ENCODE measurements around the gene PANX2.

The PANX2 gene

DNA sequence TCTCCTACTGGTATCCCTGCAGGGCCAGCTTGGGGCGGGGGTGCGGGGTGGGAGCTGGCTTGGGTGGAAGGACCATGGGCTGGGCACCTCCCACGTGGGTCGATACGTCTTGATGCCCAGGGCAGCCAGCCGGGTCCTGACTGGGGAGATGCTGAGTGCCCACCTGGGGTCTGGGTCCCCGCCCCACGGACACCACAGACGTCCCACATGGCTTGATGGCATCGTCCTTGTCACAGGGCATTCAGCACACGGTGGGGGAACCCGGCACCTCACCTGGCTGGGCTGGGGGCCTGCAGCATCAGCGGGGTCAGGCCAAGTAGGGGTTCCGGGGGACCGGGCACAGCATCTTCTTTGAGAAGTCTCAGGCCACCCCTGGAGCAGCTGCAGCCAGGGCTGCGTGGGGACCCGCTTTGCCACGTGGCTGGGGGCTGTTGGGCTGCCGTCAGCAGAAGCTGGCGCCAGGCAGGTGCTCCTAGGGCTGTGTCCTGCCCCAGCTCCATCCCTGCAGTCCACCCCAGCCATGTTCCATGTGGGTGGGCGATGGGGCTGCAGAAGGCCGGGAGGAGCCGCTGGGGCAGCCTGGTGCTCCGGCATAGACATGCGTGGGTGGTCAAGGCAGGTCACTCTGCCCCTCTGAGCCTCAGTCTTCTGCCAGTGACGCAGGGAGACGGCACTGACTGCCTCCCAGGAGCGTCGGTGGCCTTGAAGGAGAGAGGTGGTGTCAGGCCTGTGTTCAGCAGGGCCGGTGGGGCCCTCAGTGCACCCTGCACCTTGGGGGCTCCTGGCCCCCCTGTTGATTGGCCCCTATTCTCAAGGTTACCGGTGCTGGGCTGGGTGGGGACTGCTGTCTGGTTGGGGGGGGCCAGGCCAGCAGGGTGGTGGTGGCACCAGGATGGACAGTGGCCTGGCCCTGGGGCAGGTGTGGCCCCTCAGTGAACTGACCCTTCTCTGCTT, 38.7 kb downstream of the PANX2 start:
- DNase-seq, result no peak
- TF ChIP-seq POLR2A (IDR thresholded peaks at IDR 0.05; ENCODE audit: low read length) (peak; percentile 15), GATA1 (IDR thresholded peaks at IDR 0.05; ENCODE audit: low read depth, low read length) (no peak)

DNA sequence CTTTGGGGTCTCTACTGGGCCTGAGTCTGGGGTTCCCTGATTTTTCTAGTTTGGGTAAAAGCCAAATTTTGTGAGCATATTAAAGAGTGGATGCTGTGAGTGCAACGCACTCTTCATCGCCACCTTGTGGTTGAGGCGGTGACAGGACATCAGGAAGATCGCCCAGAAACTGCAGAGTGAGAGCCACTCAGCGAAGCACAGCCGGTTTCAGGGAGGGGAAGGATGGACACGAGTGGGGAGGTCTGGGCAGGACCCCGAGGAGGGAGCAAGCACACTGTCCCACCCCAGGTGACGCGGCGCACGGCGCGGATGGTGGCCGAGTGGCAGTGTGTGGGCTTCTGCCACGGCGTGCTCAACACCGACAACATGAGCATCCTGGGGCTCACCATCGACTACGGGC, 39.4 kb downstream of the PANX2 start:
- TF ChIP-seq POLR2A (IDR thresholded peaks at IDR 0.05; ENCODE audit: low read length) (no peak), GATA1 (IDR thresholded peaks at IDR 0.05; ENCODE audit: low read depth, low read length) (no peak)
- peak; percentile 71 to 83 for DNase-seq

DNA sequence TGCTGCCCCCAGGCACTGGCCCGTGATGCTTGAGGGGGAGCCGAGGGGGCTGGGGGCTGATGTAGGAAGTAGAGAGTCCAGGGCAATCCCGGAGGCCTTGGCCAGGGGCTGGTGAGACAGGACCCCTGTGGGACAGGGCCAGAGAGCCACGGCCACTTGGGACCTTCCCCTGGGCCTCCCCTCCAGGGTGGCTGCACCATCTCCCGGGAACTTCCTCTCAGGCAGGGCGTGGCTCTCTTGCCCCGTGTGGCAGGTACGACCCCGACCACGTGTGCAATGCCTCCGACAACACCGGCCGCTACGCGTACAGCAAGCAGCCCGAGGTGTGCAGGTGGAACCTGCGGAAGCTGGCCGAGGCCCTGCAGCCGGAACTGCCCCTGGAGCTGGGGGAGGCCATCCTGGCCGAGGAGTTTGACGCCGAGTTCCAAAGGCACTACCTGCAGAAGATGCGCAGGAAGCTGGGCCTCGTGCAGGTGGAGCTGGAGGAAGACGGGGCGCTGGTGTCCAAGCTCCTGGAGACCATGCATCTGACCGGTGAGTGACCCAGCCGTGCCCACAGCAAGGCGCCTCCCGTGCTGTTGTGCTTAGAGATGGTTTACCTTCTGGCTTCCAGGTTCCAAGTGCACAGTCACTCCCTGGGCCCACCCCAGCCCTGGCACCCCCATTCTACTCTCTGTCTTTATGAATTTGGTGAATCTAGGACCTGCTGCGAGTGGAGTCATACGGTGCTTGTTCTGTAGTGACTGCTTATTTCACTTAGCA, 40.0 kb downstream of the PANX2 start:
- no peak for DNase-seq
- TF ChIP-seq POLR2A (IDR thresholded peaks at IDR 0.05; ENCODE audit: low read length) (no peak), GATA1 (IDR thresholded peaks at IDR 0.05; ENCODE audit: low read depth, low read length) (no peak)

DNA sequence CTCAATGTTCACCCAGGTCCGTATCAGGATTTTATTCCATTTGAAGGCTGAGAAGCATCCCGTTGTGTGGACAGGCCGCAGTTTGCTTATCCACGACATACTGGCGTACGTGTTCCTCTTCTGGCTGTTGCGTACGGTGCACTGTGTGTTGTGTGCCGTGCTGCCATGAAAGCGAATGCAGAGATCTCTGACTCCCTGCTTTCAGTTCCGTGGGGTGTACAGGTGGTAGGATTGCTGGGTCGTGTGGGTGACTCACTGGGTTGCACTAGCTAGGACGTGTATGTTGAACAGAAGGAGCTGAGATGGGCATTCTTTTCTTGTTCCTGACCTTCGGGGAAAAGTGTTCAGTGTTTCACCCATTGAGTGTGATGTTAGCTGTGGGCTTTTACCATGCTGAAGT, 40.6 kb downstream of the PANX2 start:
- no peak for TF ChIP-seq GATA1 (IDR thresholded peaks at IDR 0.05; ENCODE audit: low read depth, low read length)
- no peak for DNase-seq

DNA sequence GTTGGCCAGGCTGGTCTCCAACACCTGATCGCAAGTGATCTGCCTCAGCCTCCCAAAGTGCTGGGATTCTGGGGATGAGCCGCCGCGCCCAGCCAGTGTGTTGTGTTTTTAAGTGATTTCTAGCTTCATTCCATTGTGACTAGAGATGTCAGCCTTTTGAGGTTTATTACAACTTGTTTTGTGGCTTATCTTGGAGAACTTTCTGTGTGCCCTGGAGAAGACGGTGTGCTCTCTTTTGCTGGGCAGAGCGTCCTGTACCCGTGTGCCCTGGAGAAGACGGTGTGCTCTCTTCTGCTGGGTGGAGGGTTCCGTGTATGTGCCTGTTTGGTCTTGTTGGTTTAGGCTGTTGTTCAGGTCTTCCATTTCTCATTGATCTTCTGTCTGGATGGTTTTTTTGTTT, 42.7 kb downstream of the PANX2 start:
- no peak for DNase-seq
- no peak for TF ChIP-seq GATA1 (IDR thresholded peaks at IDR 0.05; ENCODE audit: low read depth, low read length)

DNA sequence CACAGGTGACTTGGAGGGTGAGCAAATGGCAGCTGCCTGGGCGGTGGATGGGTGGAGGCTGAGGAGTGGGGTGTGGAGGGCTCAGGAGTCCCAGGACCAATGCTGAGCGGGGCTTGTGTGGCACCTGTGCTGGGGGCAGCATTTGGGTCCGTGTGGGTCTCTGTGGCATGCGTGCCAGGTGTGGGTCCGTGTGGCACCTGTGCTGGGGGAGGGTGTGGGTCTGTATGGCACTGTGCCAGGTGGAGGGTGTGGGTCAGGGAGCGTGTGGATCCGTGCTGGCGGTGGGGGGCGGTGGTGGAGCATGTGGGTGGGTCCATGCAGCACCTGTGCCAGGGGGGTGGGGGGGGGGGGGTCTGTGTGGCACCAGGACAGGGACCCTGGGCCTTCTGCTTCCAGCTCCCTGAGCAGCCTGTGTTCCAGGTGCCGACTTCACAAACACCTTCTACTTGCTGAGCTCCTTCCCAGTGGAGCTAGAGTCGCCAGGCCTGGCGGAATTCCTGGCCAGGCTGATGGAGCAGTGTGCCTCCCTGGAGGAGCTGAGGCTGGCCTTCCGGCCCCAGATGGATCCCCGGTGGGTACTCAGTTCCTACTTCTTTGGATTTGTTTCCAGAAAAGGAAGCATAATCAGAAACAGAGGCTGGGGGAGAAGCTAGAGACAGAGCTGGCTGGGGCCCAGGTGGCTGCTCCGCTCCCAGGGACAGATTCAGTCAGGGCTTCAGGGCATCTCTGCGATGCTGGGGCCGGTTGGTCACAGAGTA, 44.9 kb downstream of the PANX2 start:
- DNase-seq, result no peak
- TF ChIP-seq POLR2A (IDR thresholded peaks at IDR 0.05; ENCODE audit: low read length) (no peak), GATA1 (IDR thresholded peaks at IDR 0.05; ENCODE audit: low read depth, low read length) (no peak)

DNA sequence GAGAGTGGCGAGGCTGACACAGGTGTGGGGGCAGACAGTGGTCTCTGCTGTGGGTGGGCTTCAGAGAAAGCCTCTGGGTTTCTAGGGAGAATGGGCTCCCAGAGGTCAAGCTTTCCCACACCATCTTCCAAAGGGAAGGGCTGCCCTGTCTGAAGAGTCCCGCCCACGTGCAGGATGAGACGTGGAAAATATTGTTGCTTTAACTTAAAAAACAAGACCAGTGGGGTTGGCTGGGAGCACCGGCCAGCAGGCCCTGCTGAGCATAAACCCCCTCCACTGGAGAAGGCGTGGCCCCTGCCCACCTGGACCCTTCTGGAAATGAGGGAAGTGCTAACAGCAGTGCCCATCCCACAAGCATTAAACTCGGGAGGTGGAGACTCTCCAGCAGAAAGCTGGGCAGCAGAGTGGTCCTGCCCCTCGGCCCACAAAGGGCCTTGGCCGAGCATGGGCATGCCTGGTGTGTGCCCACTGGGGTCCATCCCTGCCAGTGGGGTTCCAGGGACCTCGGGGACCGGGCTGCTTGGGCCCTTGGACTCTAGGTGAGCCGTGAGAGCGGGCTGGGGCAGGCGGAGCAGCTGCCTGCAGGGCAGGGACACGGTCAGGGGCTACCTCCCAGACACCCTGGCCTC, 45.6 kb downstream of the PANX2 start:
- no peak for DNase-seq
- TF ChIP-seq GATA1 (IDR thresholded peaks at IDR 0.05; ENCODE audit: low read depth, low read length), result no peak
- TF ChIP-seq POLR2A (IDR thresholded peaks at IDR 0.05; ENCODE audit: low read length), result no peak

DNA sequence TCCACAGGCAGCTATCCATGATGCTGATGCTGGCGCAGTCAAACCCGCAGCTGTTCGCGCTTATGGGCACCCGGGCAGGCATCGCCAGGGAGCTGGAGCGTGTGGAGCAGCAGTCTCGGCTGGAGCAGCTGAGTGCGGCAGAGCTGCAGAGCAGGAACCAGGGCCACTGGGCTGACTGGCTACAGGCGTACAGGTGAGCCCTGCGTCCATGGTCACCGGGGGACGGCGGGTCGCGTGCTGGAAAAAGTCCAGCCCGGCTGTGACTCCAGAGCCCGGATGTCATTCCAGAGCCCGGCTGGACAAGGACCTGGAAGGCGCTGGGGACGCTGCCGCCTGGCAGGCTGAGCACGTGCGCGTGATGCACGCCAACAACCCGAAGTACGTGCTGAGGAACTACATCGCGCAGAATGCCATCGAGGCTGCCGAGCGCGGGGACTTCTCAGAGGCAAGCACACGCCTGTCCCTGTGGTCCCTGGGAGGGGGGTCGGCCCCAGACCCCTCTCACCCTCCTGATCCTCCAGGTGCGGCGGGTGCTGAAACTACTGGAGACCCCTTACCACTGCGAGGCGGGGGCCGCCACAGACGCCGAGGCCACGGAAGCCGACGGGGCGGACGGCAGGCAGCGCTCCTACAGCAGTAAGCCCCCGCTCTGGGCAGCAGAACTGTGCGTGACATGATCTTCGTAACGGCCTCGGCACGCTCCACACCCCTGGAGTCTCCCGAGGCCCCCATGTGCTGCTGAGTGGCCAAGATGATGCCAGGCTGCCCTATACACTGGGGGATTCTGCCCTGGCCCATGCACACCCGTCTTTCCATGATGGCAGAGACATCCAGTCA, 46.4 kb downstream of the PANX2 start:
- no peak for TF ChIP-seq GATA1 (IDR thresholded peaks at IDR 0.05; ENCODE audit: low read depth, low read length)
- no peak for TF ChIP-seq POLR2A (IDR thresholded peaks at IDR 0.05; ENCODE audit: low read length)
- no peak for DNase-seq

DNA sequence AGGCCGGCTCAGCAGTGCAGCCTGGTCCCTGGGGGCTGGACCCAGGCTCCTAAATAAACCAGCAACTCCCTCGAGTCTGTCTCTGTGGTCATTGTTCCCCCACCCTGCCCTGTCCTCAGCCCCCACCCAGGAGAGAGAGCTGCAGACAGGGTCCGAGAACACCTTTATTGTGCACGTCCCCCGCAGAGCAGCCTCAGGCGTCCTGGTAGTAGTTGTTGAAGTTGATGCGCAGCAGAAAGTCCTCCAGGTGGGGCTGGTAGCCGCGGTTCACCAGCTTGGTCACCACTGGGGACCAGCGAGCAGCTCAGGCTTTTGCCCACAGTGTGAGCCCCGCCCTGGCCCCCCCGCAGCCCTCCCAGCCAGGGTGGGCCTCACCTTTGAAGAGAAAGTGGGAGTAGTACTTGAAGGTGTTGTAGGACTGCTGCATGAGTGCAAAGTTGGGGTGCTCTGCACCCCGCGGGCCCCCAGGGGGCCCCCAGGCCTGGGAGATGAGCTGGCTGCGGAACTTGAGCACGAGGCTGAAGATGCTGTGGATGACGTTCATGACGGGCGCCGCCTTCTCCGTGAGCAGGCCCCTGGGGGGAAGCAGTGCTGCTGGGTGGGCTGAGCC, 47.1 kb downstream of the PANX2 start:
- DNase-seq, result no peak
- TF ChIP-seq GATA1 (IDR thresholded peaks at IDR 0.05; ENCODE audit: low read depth, low read length) (no peak), POLR2A (IDR thresholded peaks at IDR 0.05; ENCODE audit: low read length) (no peak)

DNA sequence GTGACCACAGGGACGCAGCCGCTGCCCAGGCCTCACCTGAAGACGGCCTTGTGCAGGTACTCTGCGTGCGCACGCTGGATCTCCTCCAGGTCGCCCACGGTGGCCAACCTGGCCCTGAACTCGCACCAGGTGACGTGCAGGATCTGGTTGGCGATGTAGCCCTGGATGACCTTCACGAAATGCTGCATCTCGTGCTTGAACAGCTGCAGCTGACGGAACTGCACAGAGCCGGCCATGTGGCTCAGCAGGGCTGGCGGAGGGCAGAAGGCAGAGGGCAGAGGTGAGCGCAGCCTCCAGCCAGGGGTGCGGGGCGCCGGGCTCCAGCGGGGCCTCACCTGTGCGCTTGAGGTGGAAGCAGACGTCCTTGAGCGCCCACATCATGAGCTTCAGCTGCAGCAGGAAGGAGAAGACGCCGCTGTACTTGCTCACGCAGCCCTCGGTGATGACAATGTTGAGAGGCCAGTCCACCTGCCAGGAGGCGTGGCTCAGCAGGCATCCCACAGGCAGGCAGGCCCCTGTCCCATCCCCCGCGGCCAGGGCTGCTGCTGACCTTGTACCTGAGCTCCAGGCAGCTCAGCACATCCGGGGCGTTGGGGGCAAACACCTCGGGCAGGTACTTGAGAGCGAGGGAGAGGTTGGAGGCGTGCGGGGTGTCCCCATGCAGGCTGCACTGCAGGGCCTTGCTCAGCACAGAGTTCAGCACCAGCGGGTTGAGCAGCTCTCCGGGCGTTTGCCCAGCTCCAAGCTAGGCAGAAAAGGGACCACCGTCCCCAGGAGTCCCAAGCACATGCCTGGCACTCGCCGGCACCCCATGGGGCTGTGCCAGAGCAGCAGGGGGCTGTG, 47.8 kb downstream of the PANX2 start:
- no peak for TF ChIP-seq GATA1 (IDR thresholded peaks at IDR 0.05; ENCODE audit: low read depth, low read length)
- no peak for TF ChIP-seq POLR2A (IDR thresholded peaks at IDR 0.05; ENCODE audit: low read length)
- no peak for DNase-seq

DNA sequence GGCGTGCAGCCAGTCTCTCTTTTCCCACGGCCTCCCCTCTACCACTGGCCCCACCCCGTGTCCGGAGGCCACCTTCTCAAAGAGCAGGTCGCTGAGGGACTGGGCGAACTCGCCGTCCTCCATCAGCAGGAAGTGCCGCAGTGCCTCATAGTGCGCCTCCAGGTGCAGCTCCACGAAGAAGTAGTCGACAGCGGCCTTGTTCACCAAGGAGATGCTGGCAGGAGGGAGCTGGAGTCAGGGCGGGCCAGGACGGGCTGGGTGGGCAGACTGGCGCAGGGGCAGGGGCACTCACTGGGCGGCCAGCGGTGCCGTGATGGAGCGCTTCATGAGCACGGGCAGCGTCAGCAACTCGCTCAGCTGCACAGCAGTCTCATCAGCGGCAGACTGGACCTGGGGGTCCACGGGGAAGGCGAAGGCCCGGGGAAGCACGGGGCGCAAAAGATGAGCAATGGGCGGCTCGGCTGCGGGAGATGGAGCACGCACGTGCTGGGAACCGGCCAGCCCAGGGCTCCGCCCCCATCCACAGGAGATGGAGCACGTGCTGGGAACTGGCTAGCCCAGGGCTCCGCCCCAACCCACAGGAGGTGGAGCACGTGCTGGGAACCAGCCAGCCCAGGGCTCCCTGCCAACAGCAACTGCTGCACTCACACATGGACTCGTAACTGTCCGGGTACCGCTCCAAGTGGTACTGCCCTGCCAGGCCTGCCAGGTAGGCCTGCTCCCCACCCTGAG, 48.6 kb downstream of the PANX2 start:
- TF ChIP-seq POLR2A (IDR thresholded peaks at IDR 0.05; ENCODE audit: low read length) (no peak), GATA1 (IDR thresholded peaks at IDR 0.05; ENCODE audit: low read depth, low read length) (no peak)
- DNase-seq, result peak; percentile 76 to 84

Measured in erythroblast (primary cell).